K562 (cell line): ENCODE measurements around the gene HSPB6. TPM values are rescaled to one million over a fixed set of nuclear protein-coding genes. Genes with fewer than 3 reads are reported as not detected.

Experiments used
- ARID3A ChIP-seq: IDR thresholded peaks from 2 replicates; pipeline ENCODE4 v1.6.1; 2012; ENCODE audit warnings: low read depth, low read length, improper control_type of control experiment, borderline replicate concordance
- CREB1 ChIP-seq, 2 experiments: sonication (generic) in 1 of 2; formaldehyde crosslinking in 1 of 2; IDR thresholded peaks; 2 replicates each; pipeline versions ENCODE4 v1.6.1 to v1.8.0; 2012 to 2022; ENCODE audit warnings: inconsistent platforms in 1 of 2, mild to moderate bottlenecking in 1 of 2, missing genetic modification reagents in 1 of 2, moderate library complexity in 1 of 2
- E2F6 ChIP-seq, 2 experiments: IDR thresholded peaks; 2 replicates each; pipeline ENCODE4 v1.6.1; 2011; ENCODE audit warnings: borderline replicate concordance in 1 of 2, control low read depth in 1 of 2, low read depth in 1 of 2, low read length in 1 of 2, mild to moderate bottlenecking in 1 of 2, mixed read lengths in 1 of 2, moderate library complexity in 1 of 2; ENCODE audit not compliant: insufficient read depth in 1 of 2, insufficient read length in 1 of 2, poor library complexity in 1 of 2, severe bottlenecking in 1 of 2; ENCODE audit errors: extremely low read depth in 1 of 2
- EGR1 ChIP-seq: fragments of 450-650 bp; conservative IDR thresholded peaks from 2 replicates; pipeline ENCODE4 v1.6.1; 2017; ENCODE audit warnings: mild to moderate bottlenecking
- ELF1 ChIP-seq: fragments of 200-800 bp; sonication (Bioruptor generic); IDR thresholded peaks from 2 replicates; pipeline ENCODE4 v1.6.1; 2016; ENCODE audit warnings: missing genetic modification characterization, missing compliant biosample characterization
- ETS1 ChIP-seq: conservative IDR thresholded peaks from 2 replicates; pipeline ENCODE4 v1.6.1; 2011; ENCODE audit warnings: low read depth, mild to moderate bottlenecking, low read length; ENCODE audit not compliant: control insufficient read depth
- HCFC1 ChIP-seq: IDR thresholded peaks from 2 replicates; pipeline ENCODE4 v1.6.1; 2012; ENCODE audit warnings: low read depth, low read length, improper control_type of control experiment
- IFI16 ChIP-seq: fragments of 250-450 bp; sonication (Bioruptor Pico); IDR thresholded peaks from 2 replicates; pipeline ENCODE4 v2.1.2; 2022; ENCODE audit warnings: mild to moderate bottlenecking, inconsistent platforms
- KLF10 ChIP-seq: fragments of 250-450 bp; sonication (Bioruptor Pico); IDR thresholded peaks from 2 replicates; pipeline ENCODE4 v1.6.1; 2021; ENCODE audit warnings: matching md5 sums
- L3MBTL2 ChIP-seq: fragments of 450-650 bp; IDR thresholded peaks from 2 replicates; pipeline ENCODE4 v1.6.1; 2016; ENCODE audit warnings: mild to moderate bottlenecking, moderate library complexity
- MTA2 ChIP-seq: fragments of 450-650 bp; IDR thresholded peaks from 2 replicates; pipeline ENCODE4 v1.6.1; 2016; ENCODE audit warnings: low read depth
- NFXL1 ChIP-seq: fragments of 450-650 bp; formaldehyde crosslinking; IDR thresholded peaks from 2 replicates; pipeline ENCODE4 v1.4.0; 2021; ENCODE audit warnings: mild to moderate bottlenecking
- PHF8 ChIP-seq: fragments of 200-600 bp; sonication (generic); IDR thresholded peaks from 2 replicates; pipeline ENCODE4 v1.6.1; 2012; ENCODE audit warnings: mixed run types, mild to moderate bottlenecking, inconsistent platforms, low read length, moderate library complexity, borderline replicate concordance
- SIN3A ChIP-seq, 2 experiments: fragments of 150-350 bp in 1 of 2; IDR thresholded peaks; 2 replicates each; pipeline ENCODE4 v1.6.1; 2011 to 2016; ENCODE audit warnings: borderline replicate concordance in 2 of 2, low read depth in 2 of 2, low read length in 2 of 2, mild to moderate bottlenecking in 2 of 2, moderate library complexity in 2 of 2; ENCODE audit not compliant: control insufficient read depth in 1 of 2
- SNRNP70 ChIP-seq: fragments of 200-400 bp; formaldehyde crosslinking; optimal IDR thresholded peaks from 2 replicates; pipeline ENCODE3; 2017; ENCODE audit warnings: low read depth, low read length
- YBX1 ChIP-seq: fragments of 450-650 bp; IDR thresholded peaks from 2 replicates; pipeline ENCODE4 v1.7.1; 2016; ENCODE audit warnings: mild to moderate bottlenecking
- ZNF518B ChIP-seq: fragments of 250-450 bp; sonication (Bioruptor Pico); IDR thresholded peaks from 2 replicates; pipeline ENCODE4 v1.5.0; 2021; ENCODE audit warnings: mild to moderate bottlenecking, moderate library complexity
- ZNF561 ChIP-seq: fragments of 450-650 bp; formaldehyde crosslinking; conservative IDR thresholded peaks from 2 replicates; pipeline ENCODE4 v1.4.0; 2020; ENCODE audit warnings: mild to moderate bottlenecking, moderate library complexity
- ZNF589 ChIP-seq: fragments of 200-800 bp; sonication (Bioruptor generic); IDR thresholded peaks from 2 replicates; pipeline ENCODE4 v1.6.1; 2016; ENCODE audit warnings: low read depth, missing genetic modification characterization, missing compliant biosample characterization
- polyA plus RNA-seq, 8 experiments: library from polyadenylated mRNA; depleted of rRNA in 4 of 8; stranded (reverse) in 5 of 8; unstranded in 3 of 8; fragments of >200 nt; fragmentation: Nextera tagmentation in 2 of 8; fragmentation: Illumina TruSeq in 1 of 8; extraction: Ambion mirVana in 2 of 8; extraction: Trizol in 1 of 8; gene quantifications; 2 replicates each; pipeline versions ENCODE4 v1.2.1 to v1.2.3, GENCODE V29; 2011 to 2014; ENCODE audit warnings: inconsistent platforms in 1 of 8, missing spikeins in 1 of 8
- total RNA-seq, 7 experiments: library from RNA; depleted of rRNA in 6 of 7; stranded (reverse); fragments of >200 nt in 6 of 7; fragmentation: Illumina TruSeq in 2 of 7; extraction: Trizol in 2 of 7; gene quantifications; 2 replicates each; pipeline versions ENCODE4 v1.2.1 to v1.2.3, GENCODE V29; 2011 to 2021; ENCODE audit warnings: low replicate concordance in 1 of 7

Gene HSPB6
- total and polyA plus RNA-seq, 9 of the 15 experiments (the other 6 are each of a cell fraction or from before 2014, with no cell fraction given): 0.55 TPM; not detected in 8

GRCh38 chr19:35717665-35718344, 39.0 kb downstream of the HSPB6 start, which contains the start of gene KMT2B (continued):
- TF ChIP-seq ZNF518B (CRISPR knock-in tag) (no peak), ELF1 (tag) (peak; percentile 92), ZNF561 (CRISPR knock-in tag) (no peak), E2F6 (IDR thresholded peaks at IDR 0.05; ENCODE audit: borderline replicate concordance in 1 of 2, extremely low read depth in 1 of 2, insufficient read depth in 1 of 2, insufficient read length in 1 of 2, low read depth in 1 of 2, low read length in 1 of 2, poor library complexity in 1 of 2, severe bottlenecking in 1 of 2) (no peak), SNRNP70 (no peak), ZNF589 (CRISPR knock-in tag) (peak; percentile 69; the same call in 1 of the 2 replicates), PHF8 (peak; percentile 54; the same call in 1 of the 2 replicates), IFI16 (CRISPR knock-in tag) (no peak), YBX1 (no peak), L3MBTL2 (no peak), NFXL1 (CRISPR knock-in tag) (no peak), CREB1 (IDR thresholded peaks at IDR 0.05) (peak; percentile 90), CREB1 (CRISPR knock-in tag; IDR thresholded peaks at IDR 0.05) (peak; percentile 79), ARID3A (no peak), MTA2 (no peak), KLF10 (CRISPR knock-in tag) (no peak), ETS1 (peak; percentile 89), HCFC1 (peak; percentile 74), EGR1 (no peak), SIN3A (IDR thresholded peaks at IDR 0.05; ENCODE audit: borderline replicate concordance in 2 of 2, control insufficient read depth in 1 of 2, low read depth in 2 of 2, low read length in 2 of 2) (peak in 1 of 2 experiments; percentile 24; a peak in 1 of 4 replicates)
